ENCODE data around the gene SNX22. TPM values are rescaled to one million over a fixed set of nuclear protein-coding genes. Genes with fewer than 3 reads are reported as not detected.

SNX22 gene
- total RNA-seq, 1 experiment from 2014 or later, result 0.33 TPM

- no peak overlapping the region for H3K4me2 ChIP-seq
- no peaks in the 10 kb centered on the region for H3K9me2 ChIP-seq (ENCODE audit: insufficient read depth)
- intact Hi-C loops (cut with micrococcal nuclease; ENCODE audit: unreplicated experiment), result no loop called here
- H3K4me3 ChIP-seq, result no peak overlapping the region
- no peaks in the 10 kb centered on the region for H3K9me3 ChIP-seq (ENCODE audit: insufficient read depth, low read depth)
- CTCF ChIA-PET, result no interaction called here
- no peaks in the 10 kb centered on the region for H3K4me1 ChIP-seq (replicated peaks; ENCODE audit: insufficient read depth)
- no TSS peak for BruUV-seq (replicated peaks)
- TF ChIP-seq CTCF (conservative IDR thresholded peaks at IDR 0.05) (no peak), EZH2 (IDR thresholded peaks at IDR 0.05; ENCODE audit: low read depth) (no peak)
- H4K20me1 ChIP-seq (ENCODE audit: insufficient read depth), result no peaks in the 10 kb centered on the region
- no peaks in the 10 kb centered on the region for H3F3A ChIP-seq (ENCODE audit: insufficient read depth, low read depth)
- POLR2A ChIA-PET (ENCODE audit: unreplicated experiment), result interaction anchor here (0.6 kb wide), 1 partner anchor 338 kb away, joined by 7 read pairs; no protein-coding TSS in a partner anchor
- DNase-seq, result no peak
- no peaks in the 10 kb centered on the region for H3K79me2 ChIP-seq (ENCODE audit: low read depth)
- H3K27me3 ChIP-seq (ENCODE audit: insufficient read depth, low read depth), result no peaks in the 10 kb centered on the region
- no peak overlapping the region for H3K27ac ChIP-seq
- no peaks in the 10 kb centered on the region for H3K36me3 ChIP-seq (ENCODE audit: low read depth)
- H2AFZ ChIP-seq, result no peak overlapping the region
These were observed 5.5 kb upstream of the SNX22 start for GRCh38 chr15:64146041-64146440.

- Histone ChIP-seq H3K27ac (no peak overlapping the region), H3K4me1 (replicated peaks; ENCODE audit: insufficient read depth) (no peaks in the 10 kb centered on the region), H3K79me2 (ENCODE audit: low read depth) (no peaks in the 10 kb centered on the region), H3K36me3 (ENCODE audit: low read depth) (no peaks in the 10 kb centered on the region), H3F3A (ENCODE audit: insufficient read depth, low read depth) (no peaks in the 10 kb centered on the region), H3K27me3 (ENCODE audit: insufficient read depth, low read depth) (no peaks in the 10 kb centered on the region), H3K4me2 (no peak overlapping the region), H2AFZ (no peak overlapping the region), H3K9me3 (ENCODE audit: insufficient read depth, low read depth) (no peaks in the 10 kb centered on the region), H3K9me2 (ENCODE audit: insufficient read depth) (no peaks in the 10 kb centered on the region), H3K4me3 (no peak overlapping the region), H4K20me1 (ENCODE audit: insufficient read depth) (no peaks in the 10 kb centered on the region)
- intact Hi-C loops (cut with micrococcal nuclease; ENCODE audit: unreplicated experiment), result no loop called here
- POLR2A ChIA-PET (ENCODE audit: unreplicated experiment), result interaction anchor here (0.6 kb wide), 1 partner anchor 338 kb away, joined by 7 read pairs; no protein-coding TSS in a partner anchor
- TF ChIP-seq CTCF (conservative IDR thresholded peaks at IDR 0.05), result no peak
- no peak for TF ChIP-seq EZH2 (IDR thresholded peaks at IDR 0.05; ENCODE audit: low read depth)
- CTCF ChIA-PET, result interaction anchor here (0.6 kb wide), 1 partner anchor 14 kb away, joined by 6 read pairs; no protein-coding TSS in a partner anchor
- DNase-seq, result no peak
- no TSS peak for BruUV-seq (replicated peaks)
These were observed 5.0 kb upstream of the SNX22 start for GRCh38 chr15:64146520-64146884.

- ChIA-PET POLR2A (ENCODE audit: unreplicated experiment) (interaction anchor here (0.6 kb wide), 1 partner anchor 339 kb away, joined by 7 read pairs; no protein-coding TSS in a partner anchor), CTCF (interaction anchor here (0.6 to 0.7 kb wide), 2 partner anchors 14 to 48 kb away, joined by 3 to 6 read pairs; no protein-coding TSS in a partner anchor)
- H3F3A ChIP-seq (ENCODE audit: insufficient read depth, low read depth), result no peaks in the 10 kb centered on the region
- H3K27me3 ChIP-seq (ENCODE audit: insufficient read depth, low read depth), result no peaks in the 10 kb centered on the region
- H3K36me3 ChIP-seq (ENCODE audit: low read depth), result no peaks in the 10 kb centered on the region
- H2AFZ ChIP-seq, result no peak overlapping the region
- H3K9me2 ChIP-seq (ENCODE audit: insufficient read depth), result no peaks in the 10 kb centered on the region
- H3K4me2 ChIP-seq, result no peak overlapping the region
- H4K20me1 ChIP-seq (ENCODE audit: insufficient read depth), result no peaks in the 10 kb centered on the region
- no peak overlapping the region for H3K4me3 ChIP-seq
- TF ChIP-seq EZH2 (IDR thresholded peaks at IDR 0.05; ENCODE audit: low read depth) (no peak), CTCF (conservative IDR thresholded peaks at IDR 0.05) (no peak)
- no peaks in the 10 kb centered on the region for H3K4me1 ChIP-seq (replicated peaks; ENCODE audit: insufficient read depth)
- H3K9me3 ChIP-seq (ENCODE audit: insufficient read depth, low read depth), result no peaks in the 10 kb centered on the region
- intact Hi-C loops (cut with micrococcal nuclease; ENCODE audit: unreplicated experiment), result no loop called here
- no TSS peak for BruUV-seq (replicated peaks)
- no peak for DNase-seq
- no peak overlapping the region for H3K27ac ChIP-seq
- no peaks in the 10 kb centered on the region for H3K79me2 ChIP-seq (ENCODE audit: low read depth)
These were observed 4.4 kb upstream of the SNX22 start for GRCh38 chr15:64146885-64147681.
